ENCODE measurements around the gene TFDP1. TPM values are rescaled to one million over a fixed set of nuclear protein-coding genes. Genes with fewer than 3 reads are reported as not detected.
A peak's percentile ranks its signal among the peaks of the same experiment; 100 is the strongest.

The TFDP1 gene
- total RNA-seq, 2 experiments from 2014 or later = 17.6 to 20.0 TPM

DNA sequence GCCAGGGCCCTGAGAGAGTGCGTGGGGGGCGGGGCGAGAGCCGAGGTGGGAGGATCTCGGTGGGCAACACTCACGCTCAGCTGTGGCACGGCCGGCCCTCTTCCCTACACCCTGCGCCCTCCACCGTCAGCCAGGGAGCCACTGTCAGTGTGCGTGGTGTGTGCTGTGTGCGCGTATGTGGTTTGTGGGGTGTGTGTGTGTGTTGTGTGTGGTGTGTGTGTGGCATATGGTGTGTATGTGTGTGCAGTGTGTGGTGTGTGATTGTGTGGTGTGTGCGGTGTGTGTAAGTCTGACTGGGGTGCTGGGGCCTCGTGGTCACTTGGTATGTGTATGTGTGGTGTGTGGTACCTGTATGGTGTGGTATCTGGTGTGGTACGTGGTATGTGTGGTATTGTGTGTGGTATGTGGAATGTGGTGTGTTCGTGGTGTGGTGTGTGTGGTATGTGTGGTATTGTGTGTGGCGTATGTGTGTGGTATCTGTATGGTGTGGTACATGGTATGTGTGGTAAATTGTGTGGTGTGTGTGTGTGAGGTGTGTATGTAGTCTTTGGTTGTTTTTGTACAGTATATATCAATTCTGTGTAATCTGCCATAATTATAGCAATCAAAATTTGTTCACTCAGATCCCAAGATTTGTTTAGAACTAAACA lies 87.6 kb downstream of the TFDP1 start:
- no peak for ATAC-seq (ENCODE audit: poor library complexity)
- POLR2A ChIA-PET = no interaction called here

More for the DNA sequence above, 87.6 kb downstream of the TFDP1 start:
- no peak for TF ChIP-seq CTCF (IDR thresholded peaks at IDR 0.05)
- H3K27ac ChIP-seq (ENCODE audit: low read depth in 1 of 2, low read length in 2 of 2) = no peak overlapping the region
- H3K27me3 ChIP-seq (ENCODE audit: control insufficient read depth in 1 of 2, insufficient read depth in 2 of 2, low read length in 2 of 2) = no peaks in the 10 kb centered on the region
- peak overlapping the region; percentile 6 for H3K4me3 Mint-ChIP-seq
- no peaks in the 10 kb centered on the region for H3K36me3 Mint-ChIP-seq (ENCODE audit: low read depth)
- DNase-seq = peak in 1 of 14 experiments; percentile 12
- H3K4me1 Mint-ChIP-seq (ENCODE audit: low read depth) = peaks cover 10% of the 10 kb centered on the region
- no peak overlapping the region for H3K4me3 ChIP-seq (ENCODE audit: low read length)
- intact Hi-C loops (cut with DNase I, micrococcal nuclease) = no loop called here
- H3K27ac Mint-ChIP-seq = peak overlapping the region; percentile 43
- H3K9me3 ChIP-seq (ENCODE audit: control insufficient read depth in 1 of 2, insufficient read depth in 1 of 2, low read length in 2 of 2) = peaks cover 0 to 5% of the 10 kb centered on the region in 2 experiments
- no peaks in the 10 kb centered on the region for H3K36me3 ChIP-seq (ENCODE audit: insufficient read depth, low read length)
- no peaks in the 10 kb centered on the region for H3K9me3 Mint-ChIP-seq
- no peaks in the 10 kb centered on the region for H3K27me3 Mint-ChIP-seq
- CTCF ChIA-PET = interaction anchor here (1.2 kb wide), 1 partner anchor 52 kb away, joined by 3 read pairs; no protein-coding TSS in a partner anchor
- H3K4me1 ChIP-seq (ENCODE audit: insufficient read depth, low read length) = no peaks in the 10 kb centered on the region

Other genes with a start within 250 kb of the TFDP1 start
- gene GRTP1, start 220.6 kb upstream of the TFDP1 start, total RNA-seq = under 1 TPM; 0.67 to 0.82 TPM
- under 1 TPM; 0.42 to 0.47 TPM for gene ADPRHL1, start 131.3 kb upstream of the TFDP1 start, total RNA-seq
- gene DCUN1D2, start 94.0 kb upstream of the TFDP1 start, total RNA-seq = 10 to 100 TPM; 16.2 to 18.9 TPM
- not detected for gene ATP4B, start 73.4 kb downstream of the TFDP1 start, total RNA-seq
- gene GRK1, start 82.5 kb downstream of the TFDP1 start, total RNA-seq = not detected
- gene TMEM255B, start 174.5 kb downstream of the TFDP1 start, total RNA-seq = 1 to 10 TPM; 1.0 to 1.2 TPM

Measured in CD4-positive, alpha-beta T cell (primary cell).